Measurements from ENCODE around the gene ABCG8.

The ABCG8 gene

GRCh38 chr2:43837831-43838559 is 776 bp upstream of the ABCG8 start:
- TF ChIP-seq, protein P1, sequence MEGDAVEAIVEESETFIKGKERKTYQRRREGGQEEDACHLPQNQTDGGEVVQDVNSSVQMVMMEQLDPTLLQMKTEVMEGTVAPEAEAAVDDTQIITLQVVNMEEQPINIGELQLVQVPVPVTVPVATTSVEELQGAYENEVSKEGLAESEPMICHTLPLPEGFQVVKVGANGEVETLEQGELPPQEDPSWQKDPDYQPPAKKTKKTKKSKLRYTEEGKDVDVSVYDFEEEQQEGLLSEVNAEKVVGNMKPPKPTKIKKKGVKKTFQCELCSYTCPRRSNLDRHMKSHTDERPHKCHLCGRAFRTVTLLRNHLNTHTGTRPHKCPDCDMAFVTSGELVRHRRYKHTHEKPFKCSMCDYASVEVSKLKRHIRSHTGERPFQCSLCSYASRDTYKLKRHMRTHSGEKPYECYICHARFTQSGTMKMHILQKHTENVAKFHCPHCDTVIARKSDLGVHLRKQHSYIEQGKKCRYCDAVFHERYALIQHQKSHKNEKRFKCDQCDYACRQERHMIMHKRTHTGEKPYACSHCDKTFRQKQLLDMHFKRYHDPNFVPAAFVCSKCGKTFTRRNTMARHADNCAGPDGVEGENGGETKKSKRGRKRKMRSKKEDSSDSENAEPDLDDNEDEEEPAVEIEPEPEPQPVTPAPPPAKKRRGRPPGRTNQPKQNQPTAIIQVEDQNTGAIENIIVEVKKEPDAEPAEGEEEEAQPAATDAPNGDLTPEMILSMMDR (conservative IDR thresholded peaks at IDR 0.05): no peak
- no peak for TF ChIP-seq ZFX (IDR thresholded peaks at IDR 0.05)
- H3K27ac ChIP-seq: no peak overlapping the region

- TF ChIP-seq ZFX (IDR thresholded peaks at IDR 0.05): no peak
- TF ChIP-seq, protein P1 (conservative IDR thresholded peaks at IDR 0.05): no peak
- no peak overlapping the region for H3K27ac ChIP-seq
Measured at GRCh38 chr2:43839776-43840564, 1.2 kb downstream of the ABCG8 start.

DNA sequence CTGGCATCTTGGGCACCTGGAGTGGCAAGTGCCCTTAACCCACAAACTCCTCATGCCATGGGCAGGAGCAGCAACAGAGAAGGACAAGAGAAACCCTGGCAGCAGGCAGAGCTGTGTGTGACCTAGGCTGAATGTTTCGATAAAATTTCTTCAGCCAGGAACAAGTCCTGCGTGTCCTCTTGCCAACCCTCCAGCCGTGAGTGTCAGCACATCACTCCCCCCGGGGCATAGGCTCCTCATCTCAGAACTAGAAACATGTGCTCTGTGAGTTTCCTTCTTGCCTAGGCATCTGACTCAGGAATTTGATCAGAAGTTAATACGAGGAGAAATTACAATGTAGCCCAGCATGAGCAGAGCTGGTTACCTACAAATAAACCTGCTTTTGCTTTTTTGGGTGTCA is 2.2 kb downstream of the ABCG8 start:
- no peak for TF ChIP-seq ZFX (IDR thresholded peaks at IDR 0.05)
- TF ChIP-seq, protein P1 (conservative IDR thresholded peaks at IDR 0.05): no peak
- no peak overlapping the region for H3K27ac ChIP-seq

GRCh38 chr2:43841949-43842865 is 3.4 kb downstream of the ABCG8 start:
- H3K27ac ChIP-seq: no peak overlapping the region
- TF ChIP-seq, protein P1 (conservative IDR thresholded peaks at IDR 0.05): no peak
- TF ChIP-seq ZFX (IDR thresholded peaks at IDR 0.05): no peak

GRCh38 chr2:43842866-43843226 is 4.1 kb downstream of the ABCG8 start:
- H3K27ac ChIP-seq: no peak overlapping the region
- TF ChIP-seq, protein P1 (conservative IDR thresholded peaks at IDR 0.05): no peak
- TF ChIP-seq ZFX (IDR thresholded peaks at IDR 0.05): no peak

- no peak overlapping the region for H3K27ac ChIP-seq
- no peak for TF ChIP-seq ZFX (IDR thresholded peaks at IDR 0.05)
- TF ChIP-seq, protein P1 (conservative IDR thresholded peaks at IDR 0.05): no peak
Measured at GRCh38 chr2:43845181-43845580, 6.4 kb downstream of the ABCG8 start.

Measured in C4-2B (cell line).